ENCODE data around the gene ADGRD2. TPM values are rescaled to one million over a fixed set of nuclear protein-coding genes. Genes with fewer than 3 reads are reported as not detected.

Gene ADGRD2
- total RNA-seq, 1 experiment from 2014 or later = not detected

DNA sequence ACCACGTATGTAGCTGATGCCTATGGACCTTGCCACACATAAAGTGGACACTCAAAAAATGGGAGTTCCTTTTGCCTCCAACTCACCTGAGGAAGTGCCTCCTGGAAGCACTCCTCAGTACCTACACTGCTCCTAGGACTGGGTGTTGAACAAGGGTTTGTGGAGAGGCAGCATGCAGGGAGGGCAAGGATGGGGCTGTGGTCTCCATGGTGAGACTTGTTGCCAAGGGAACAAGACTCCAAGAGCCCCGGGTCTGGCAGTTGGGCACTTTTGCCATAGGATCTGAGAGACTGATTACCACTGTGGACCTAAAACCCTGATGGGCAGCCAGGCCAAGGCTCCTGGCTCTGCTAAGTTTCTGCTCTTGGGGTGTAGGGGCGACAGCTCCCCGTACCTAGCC is 63.9 kb downstream of the ADGRD2 start:
- Histone ChIP-seq H3K9ac (ENCODE audit: low read length) (no peak overlapping the region), H3K36me3 (ENCODE audit: low read depth, low read length) (no peaks in the 10 kb centered on the region), H3K4me3 (ENCODE audit: low read length) (no peak overlapping the region), H3K27ac (ENCODE audit: low read length) (no peak overlapping the region), H2AFZ (ENCODE audit: low read length) (no peak overlapping the region), H3K9me3 (ENCODE audit: low read length) (no peaks in the 10 kb centered on the region), H3F3A (ENCODE audit: low read length, unreplicated experiment) (no peaks in the 10 kb centered on the region), H3K4me1 (ENCODE audit: insufficient read depth, low read length) (no peaks in the 10 kb centered on the region), H3K27me3 (ENCODE audit: low read length) (no peaks in the 10 kb centered on the region), H3K9me2 (replicated peaks; ENCODE audit: low read length) (no peaks in the 10 kb centered on the region), H3K4me2 (ENCODE audit: low read length) (no peak overlapping the region), H3K79me2 (ENCODE audit: low read length) (no peaks in the 10 kb centered on the region), H4K20me1 (ENCODE audit: low read length) (no peaks in the 10 kb centered on the region)
- TF ChIP-seq, protein P1, sequence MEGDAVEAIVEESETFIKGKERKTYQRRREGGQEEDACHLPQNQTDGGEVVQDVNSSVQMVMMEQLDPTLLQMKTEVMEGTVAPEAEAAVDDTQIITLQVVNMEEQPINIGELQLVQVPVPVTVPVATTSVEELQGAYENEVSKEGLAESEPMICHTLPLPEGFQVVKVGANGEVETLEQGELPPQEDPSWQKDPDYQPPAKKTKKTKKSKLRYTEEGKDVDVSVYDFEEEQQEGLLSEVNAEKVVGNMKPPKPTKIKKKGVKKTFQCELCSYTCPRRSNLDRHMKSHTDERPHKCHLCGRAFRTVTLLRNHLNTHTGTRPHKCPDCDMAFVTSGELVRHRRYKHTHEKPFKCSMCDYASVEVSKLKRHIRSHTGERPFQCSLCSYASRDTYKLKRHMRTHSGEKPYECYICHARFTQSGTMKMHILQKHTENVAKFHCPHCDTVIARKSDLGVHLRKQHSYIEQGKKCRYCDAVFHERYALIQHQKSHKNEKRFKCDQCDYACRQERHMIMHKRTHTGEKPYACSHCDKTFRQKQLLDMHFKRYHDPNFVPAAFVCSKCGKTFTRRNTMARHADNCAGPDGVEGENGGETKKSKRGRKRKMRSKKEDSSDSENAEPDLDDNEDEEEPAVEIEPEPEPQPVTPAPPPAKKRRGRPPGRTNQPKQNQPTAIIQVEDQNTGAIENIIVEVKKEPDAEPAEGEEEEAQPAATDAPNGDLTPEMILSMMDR (conservative IDR thresholded peaks at IDR 0.05; ENCODE audit: low read depth, low read length) = no peak
- TF ChIP-seq EZH2phosphoT487 (IDR thresholded peaks at IDR 0.05; ENCODE audit: borderline replicate concordance, low read length) (no peak), EZH2 (IDR thresholded peaks at IDR 0.05; ENCODE audit: low read length, unreplicated experiment) (no peak)
- CTCF ChIA-PET = no interaction called here
- POLR2A ChIA-PET (ENCODE audit: unreplicated experiment) = no interaction called here
- intact Hi-C loops (cut with micrococcal nuclease) = no loop called here
- no TSS peak for BruUV-seq (replicated peaks)
- DNase-seq (no peak), ATAC-seq (no peak)

- CTCF ChIA-PET = no interaction called here
- intact Hi-C loops (cut with micrococcal nuclease) = no loop called here
- BruUV-seq (replicated peaks) = no TSS peak
Observed at GRCh38 chr9:124514874-124515273, 64.6 kb downstream of the ADGRD2 start.

GRCh38 chr9:124517600-124517999 is 67.3 kb downstream of the ADGRD2 start:
- no peak for DNase-seq
- ATAC-seq = no peak
- POLR2A ChIA-PET (ENCODE audit: unreplicated experiment) = no interaction called here
- Histone ChIP-seq H3K36me3 (ENCODE audit: low read depth, low read length) (no peaks in the 10 kb centered on the region), H2AFZ (ENCODE audit: low read length) (no peak overlapping the region), H3K79me2 (ENCODE audit: low read length) (no peaks in the 10 kb centered on the region), H3K4me1 (ENCODE audit: insufficient read depth, low read length) (no peaks in the 10 kb centered on the region; the same call in 1 of the 2 replicates), H3K4me2 (ENCODE audit: low read length) (no peak overlapping the region), H4K20me1 (ENCODE audit: low read length) (no peaks in the 10 kb centered on the region), H3K4me3 (ENCODE audit: low read length) (no peak overlapping the region), H3K9me3 (ENCODE audit: low read length) (no peaks in the 10 kb centered on the region), H3K27ac (ENCODE audit: low read length) (no peak overlapping the region), H3K27me3 (ENCODE audit: low read length) (no peaks in the 10 kb centered on the region), H3K9ac (ENCODE audit: low read length) (no peak overlapping the region), H3K9me2 (replicated peaks; ENCODE audit: low read length) (no peaks in the 10 kb centered on the region), H3F3A (ENCODE audit: low read length, unreplicated experiment) (no peaks in the 10 kb centered on the region)
- intact Hi-C loops (cut with micrococcal nuclease) = no loop called here
- no TSS peak for BruUV-seq (replicated peaks)
- CTCF ChIA-PET = no interaction called here
- TF ChIP-seq EZH2phosphoT487 (IDR thresholded peaks at IDR 0.05; ENCODE audit: borderline replicate concordance, low read length) = no peak
- TF ChIP-seq, protein P1 (conservative IDR thresholded peaks at IDR 0.05; ENCODE audit: low read depth, low read length) = no peak
- TF ChIP-seq EZH2 (IDR thresholded peaks at IDR 0.05; ENCODE audit: low read length, unreplicated experiment) = no peak

More at GRCh38 chr9:124514874-124515273, 64.6 kb downstream of the ADGRD2 start:
- TF ChIP-seq EZH2phosphoT487 (IDR thresholded peaks at IDR 0.05; ENCODE audit: borderline replicate concordance, low read length) (no peak), EZH2 (IDR thresholded peaks at IDR 0.05; ENCODE audit: low read length, unreplicated experiment) (no peak)
- TF ChIP-seq, protein P1 (conservative IDR thresholded peaks at IDR 0.05; ENCODE audit: low read depth, low read length) = no peak
- Histone ChIP-seq H3K4me3 (ENCODE audit: low read length) (no peak overlapping the region), H3K4me1 (ENCODE audit: insufficient read depth, low read length) (no peaks in the 10 kb centered on the region), H3K36me3 (ENCODE audit: low read depth, low read length) (no peaks in the 10 kb centered on the region), H3K79me2 (ENCODE audit: low read length) (no peaks in the 10 kb centered on the region), H2AFZ (ENCODE audit: low read length) (no peak overlapping the region), H3F3A (ENCODE audit: low read length, unreplicated experiment) (no peaks in the 10 kb centered on the region), H3K9me3 (ENCODE audit: low read length) (no peaks in the 10 kb centered on the region), H3K4me2 (ENCODE audit: low read length) (no peak overlapping the region), H3K9me2 (replicated peaks; ENCODE audit: low read length) (no peaks in the 10 kb centered on the region), H3K27me3 (ENCODE audit: low read length) (no peaks in the 10 kb centered on the region), H3K27ac (ENCODE audit: low read length) (no peak overlapping the region), H3K9ac (ENCODE audit: low read length) (no peak overlapping the region), H4K20me1 (ENCODE audit: low read length) (no peaks in the 10 kb centered on the region)
- ATAC-seq (no peak), DNase-seq (no peak)
- POLR2A ChIA-PET (ENCODE audit: unreplicated experiment) = no interaction called here

Measured in PC-3 (cell line).